NCI-H226 (cell line): ENCODE measurements around the gene HAL.

ENCODE experiments used
- DNase-seq: peaks from one replicate; pipeline ENCODE4 v3.0.0-alpha.2; 2015

The HAL gene

GRCh38 chr12:95996034-95996658 lies at the start of gene HAL:
Gene HAL (minus strand): TSS chr12:95996344. CDS start chr12:95995910, 434 bp downstream.
- no peak for DNase-seq

- no peak for DNase-seq
Observed at GRCh38 chr12:96045566-96045965, 49.4 kb upstream of the HAL start.

GRCh38 chr12:96044943-96045290 lies 48.8 kb upstream of the HAL start:
- no peak for DNase-seq

- DNase-seq: peak; percentile 18
Observed at GRCh38 chr12:96044017-96044942, 48.1 kb upstream of the HAL start.

- no peak for DNase-seq
Observed at GRCh38 chr12:96041181-96041580, 45.0 kb upstream of the HAL start.

- peak; percentile 54 for DNase-seq
Observed at GRCh38 chr12:96040305-96041133, 44.4 kb upstream of the HAL start.

- DNase-seq: no peak
Observed at GRCh38 chr12:96039516-96039915, 43.4 kb upstream of the HAL start.

GRCh38 chr12:96036765-96037455 lies 40.8 kb upstream of the HAL start:
- DNase-seq: no peak

GRCh38 chr12:96035283-96036236 lies 39.4 kb upstream of the HAL start, which contains the start of gene LTA4H:
Gene LTA4H (minus strand): TSS chr12:96035587. CDS start chr12:96035519, 68 bp downstream.
- peak; percentile 92 for DNase-seq

GRCh38 chr12:96034621-96035282 lies 38.6 kb upstream of the HAL start:
- DNase-seq: no peak

- DNase-seq: no peak
Observed at GRCh38 chr12:96033549-96034389, 37.6 kb upstream of the HAL start.

GRCh38 chr12:96029826-96030225 lies 33.7 kb upstream of the HAL start:
- no peak for DNase-seq

- DNase-seq: no peak
Observed at GRCh38 chr12:96028538-96028937, 32.4 kb upstream of the HAL start.

GRCh38 chr12:96026331-96026730 lies 30.2 kb upstream of the HAL start:
- no peak for DNase-seq

- no peak for DNase-seq
Observed at GRCh38 chr12:96025518-96025917, 29.4 kb upstream of the HAL start.

- no peak for DNase-seq
Observed at GRCh38 chr12:96020314-96021003, 24.3 kb upstream of the HAL start.

- no peak for DNase-seq
Observed at GRCh38 chr12:96015672-96016071, 19.5 kb upstream of the HAL start.

- no peak for DNase-seq
Observed at GRCh38 chr12:96014943-96015599, 18.9 kb upstream of the HAL start.

- DNase-seq: no peak
Observed at GRCh38 chr12:96007729-96008128, 11.6 kb upstream of the HAL start.
